ENCODE measurements around the gene TENT5C. TPM values are rescaled to one million over a fixed set of nuclear protein-coding genes. Genes with fewer than 3 reads are reported as not detected.

The TENT5C gene
- total and polyA plus RNA-seq, 2 of the 8 experiments (the other 6 are each of a cell fraction or from before 2014, with no cell fraction given), result 0.38 to 0.99 TPM

- Histone ChIP-seq H4K5ac (ENCODE audit: insufficient read length, low read depth, low read length) (no peak overlapping the region), H3K23ac (ENCODE audit: insufficient read length) (no peak overlapping the region), H2AK5ac (ENCODE audit: low read depth, low read length) (0 out of 2 replicates have a peak overlapping the region, but pooled peaks have one; percentile 54), H3K14ac (ENCODE audit: insufficient read length) (no peak overlapping the region), H2BK5ac (ENCODE audit: low read depth, low read length) (no peak overlapping the region), H3K56ac (replicated peaks; ENCODE audit: insufficient read length, low read depth, low read length) (no peak overlapping the region), H2BK20ac (ENCODE audit: low read length) (0 out of 2 replicates have a peak overlapping the region, but pooled peaks have one; percentile 21), H4K20me1 (replicated peaks in 1 of 2; ENCODE audit: control insufficient read depth in 1 of 2, insufficient read depth in 2 of 2, low read length in 2 of 2) (no peaks in the 10 kb centered on the region), H3K4me3 (ENCODE audit: extremely low read depth in 1 of 4, insufficient read depth in 2 of 4, low read depth in 3 of 4, low read length in 4 of 4) (no peak overlapping the region), H3K27me3 (replicated peaks in 1 of 4; ENCODE audit: control insufficient read depth in 3 of 4, extremely low read depth in 1 of 4, insufficient read depth in 3 of 4, low read length in 3 of 4) (peaks cover 0 to 1% (median 0%) of the 10 kb centered on the region in 4 experiments; a peak in 2 of 7 replicates), H3K79me1 (ENCODE audit: low read depth, low read length) (no peaks in the 10 kb centered on the region), H3K79me2 (ENCODE audit: control insufficient read depth in 1 of 2, insufficient read depth in 2 of 2, low read length in 2 of 2) (no peaks in the 10 kb centered on the region), H2BK15ac (ENCODE audit: low read length) (no peak overlapping the region), H2AFZ (ENCODE audit: low read length) (no peak overlapping the region), H3K23me2 (ENCODE audit: low read depth, low read length) (no peaks in the 10 kb centered on the region), H3K9me3 (ENCODE audit: insufficient read depth in 2 of 2, low read depth in 1 of 2, low read length in 1 of 2) (peaks cover 2 to 3% of the 10 kb centered on the region in 2 experiments; a peak in 2 of 4 replicates), H3K4ac (replicated peaks; ENCODE audit: insufficient read length, low read depth, low read length) (no peak overlapping the region), H3K9ac (replicated peaks in 1 of 4; ENCODE audit: extremely low read depth in 1 of 4, low read depth in 3 of 4, low read length in 3 of 4) (no peak overlapping the region), H4K91ac (replicated peaks; ENCODE audit: insufficient read length, low read length) (no peak overlapping the region), H3K36me3 (ENCODE audit: control insufficient read depth in 2 of 4, insufficient read depth in 4 of 4, low read length in 3 of 4) (no peaks in the 10 kb centered on the region), H3K27ac (ENCODE audit: low read depth, low read length) (no peak overlapping the region), H3K4me2 (ENCODE audit: insufficient read depth in 1 of 2, low read depth in 2 of 2, low read length in 2 of 2) (no peak overlapping the region), H3K18ac (ENCODE audit: extremely low read depth, low read length) (no peak overlapping the region), H4K8ac (ENCODE audit: extremely low read depth, insufficient read depth, low read length) (no peak overlapping the region), H3K4me1 (replicated peaks in 1 of 4; ENCODE audit: control insufficient read depth in 3 of 4, insufficient read depth in 4 of 4, low read length in 3 of 4) (no peaks in the 10 kb centered on the region), H2BK12ac (ENCODE audit: low read depth, low read length) (no peak overlapping the region), H2BK120ac (replicated peaks; ENCODE audit: low read depth, low read length) (no peak overlapping the region)
- CTCF ChIA-PET (ENCODE audit: partially characterized antibody), result interaction anchor here (0.9 to 2.7 kb wide), 4 partner anchors 11 to 123 kb away, joined by 3 to 10 read pairs (median 6); no protein-coding TSS in a partner anchor
- DNase-seq (ENCODE audit: low read depth in 1 of 2, low spot score in 2 of 2), result no peak
- no peak for FAIRE-seq
- WGBS, 2 experiments (ENCODE audit: extremely low coverage in 1 of 2, insufficient coverage in 1 of 2, insufficient read length in 1 of 2, insufficient replicate concordance in 2 of 2, low coverage in 1 of 2, low lambda C conversion rate in 2 of 2, missing lambda C conversion rate in 1 of 2), result 95% methylated on average over 6 of the region's 6 CpGs; no CpG with 5 or more reads in 1 of the 2 experiments
- POLR2A ChIA-PET (ENCODE audit: partially characterized antibody), result interaction anchor here (0.6 kb wide), 1 partner anchor 10 kb away, joined by 3 read pairs; no protein-coding TSS in a partner anchor
- TF ChIP-seq YY1 (IDR thresholded peaks at IDR 0.05; ENCODE audit: low read depth, low read length) (no peak), SP4 (IDR thresholded peaks at IDR 0.05; ENCODE audit: low read length) (no peak), POLR2AphosphoS5 (IDR thresholded peaks at IDR 0.05; ENCODE audit: low read depth, low read length) (no peak), USF2 (IDR thresholded peaks at IDR 0.05; ENCODE audit: low read length) (no peak), GABPA (IDR thresholded peaks at IDR 0.05; ENCODE audit: borderline replicate concordance, insufficient read depth, low read length) (no peak), KDM4A (IDR thresholded peaks at IDR 0.05; ENCODE audit: low read depth, low read length, severe bottlenecking) (no peak), HDAC2 (IDR thresholded peaks at IDR 0.05; ENCODE audit: borderline replicate concordance in 1 of 2, low read depth in 2 of 2, low read length in 2 of 2) (no peak), CBX8 (IDR thresholded peaks at IDR 0.05; ENCODE audit: borderline replicate concordance, low read depth, low read length) (no peak), BACH1 (IDR thresholded peaks at IDR 0.05; ENCODE audit: low read length) (no peak), POLR2A (IDR thresholded peaks at IDR 0.05; ENCODE audit: control extremely low read depth in 1 of 2, low read depth in 2 of 2, low read length in 2 of 2) (no peak), TAF7 (optimal IDR thresholded peaks at IDR 0.05; ENCODE audit: borderline replicate concordance, low read depth, low read length) (no peak), KDM1A (IDR thresholded peaks at IDR 0.05; ENCODE audit: borderline replicate concordance, low read length) (no peak)
Measured at GRCh38 chr1:117660271-117660965, 54.6 kb downstream of the TENT5C start.
